MCF 10A (cell line): ENCODE results near the gene EIF3J. TPM values are rescaled to one million over a fixed set of nuclear protein-coding genes. Genes with fewer than 3 reads are reported as not detected.

Source experiments
- BruUV-seq: library from RNA; stranded (reverse); fragments of 400-500 nt; replicated peaks from 2 replicates; lab custom pipeline; 2021; lab: Mats Ljungman, UMichigan
- CTCF ChIA-PET: fragments of 300-600 bp; sonication (Branson Sonifier 250); formaldehyde crosslinking; extraction: SDS; loops from one replicate; lab custom pipeline; 2021; ENCODE audit warnings: antibody characterized with exemption, inconsistent platforms; lab: Yijun Ruan, JAX
- POLR2A ChIA-PET: fragments of 300-600, 350-650 bp; sonication (Branson Sonifier 250); formaldehyde crosslinking; extraction: SDS; loops from one replicate; lab custom pipeline; 2020; ENCODE audit warnings: antibody characterized with exemption, inconsistent platforms; lab: Yijun Ruan, JAX
- DNase-seq: peaks from one replicate; pipeline ENCODE4 v3.0.0-alpha.2; 2018; ENCODE audit not compliant: unreplicated experiment
- H3K27ac Mint-ChIP-seq: one replicate; pipeline ENCODE4 v1.8.0; 2022; ENCODE audit warnings: mild to moderate bottlenecking, low read depth, mixed read lengths; ENCODE audit not compliant: unreplicated experiment
- H3K27me3 Mint-ChIP-seq: one replicate; pipeline ENCODE4 v1.8.0; 2022; ENCODE audit warnings: mixed read lengths; ENCODE audit not compliant: insufficient read depth, unreplicated experiment
- H3K36me3 Mint-ChIP-seq: one replicate; pipeline ENCODE4 v1.8.0; 2022; ENCODE audit warnings: mild to moderate bottlenecking, moderate library complexity, mixed read lengths; ENCODE audit not compliant: insufficient read depth, unreplicated experiment
- H3K4me1 Mint-ChIP-seq: one replicate; pipeline ENCODE4 v1.8.0; 2022; ENCODE audit warnings: mixed read lengths; ENCODE audit not compliant: insufficient read depth, unreplicated experiment
- H3K4me3 Mint-ChIP-seq: one replicate; pipeline ENCODE4 v1.8.0; 2022; ENCODE audit warnings: mild to moderate bottlenecking, moderate library complexity, mixed read lengths; ENCODE audit not compliant: unreplicated experiment
- H3K9me3 Mint-ChIP-seq: one replicate; pipeline ENCODE4 v1.8.0; 2022; ENCODE audit warnings: mixed read lengths; ENCODE audit not compliant: unreplicated experiment
- CTCF ChIP-seq: fragments of 200-600 bp; IDR thresholded peaks from one replicate; pipeline ENCODE4 v1.8.0; 2022; ENCODE audit warnings: antibody characterized with exemption, mild to moderate bottlenecking; ENCODE audit not compliant: unreplicated experiment
- intact Hi-C: fragments of 100-400 bp; cut with micrococcal nuclease; formaldehyde crosslinking; loops from 2 replicates; pipeline ENCODE4 v1.14.1; 2022
- total RNA-seq: library from RNA; stranded (reverse); gene quantifications from 2 replicates; pipeline ENCODE4 v1.2.3, GENCODE V29; 2022

The EIF3J gene
- total RNA-seq, 1 experiment from 2014 or later = 213 TPM

DNA sequence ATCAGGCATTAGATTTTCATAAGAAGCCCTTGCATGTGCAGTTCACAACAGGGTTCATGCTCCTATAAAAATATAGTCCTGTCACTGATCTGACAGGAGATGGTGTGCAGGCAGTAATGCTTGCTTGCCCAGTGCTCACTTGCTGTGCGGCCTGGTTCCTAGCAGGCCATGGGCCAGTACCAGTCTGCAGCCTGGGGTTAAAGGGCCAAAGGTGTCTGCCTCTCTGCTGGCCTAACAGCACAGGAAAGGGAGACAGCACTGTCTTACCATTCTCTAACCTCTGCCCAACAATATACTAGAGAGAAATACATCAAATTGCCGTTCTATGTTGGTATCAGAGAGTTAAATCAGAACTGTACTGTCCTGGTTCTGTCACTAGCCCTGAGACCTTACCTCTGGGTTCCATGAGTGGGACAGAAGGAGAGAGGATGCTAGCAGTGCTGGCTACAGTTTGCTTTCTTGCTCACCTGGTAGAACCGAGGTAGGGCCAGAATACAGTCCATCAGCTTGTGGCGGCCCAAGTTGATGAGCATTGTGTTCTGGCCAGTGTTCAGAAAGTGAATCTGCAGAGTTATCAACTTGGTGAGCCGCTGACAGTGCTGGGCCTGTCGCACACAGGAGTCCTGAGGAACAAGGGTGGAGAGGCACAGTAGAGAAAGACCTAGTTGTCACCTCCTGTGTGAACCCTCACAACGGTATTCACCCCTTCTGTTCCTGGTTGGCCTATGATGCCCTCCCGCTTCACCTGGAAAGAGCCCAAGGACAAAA, 28.6 kb downstream of the EIF3J start:
- Mint-ChIP-seq H3K4me1 (no peaks in the 10 kb centered on the region), H3K9me3 (no peaks in the 10 kb centered on the region), H3K27me3 (no peaks in the 10 kb centered on the region), H3K36me3 (peaks cover 90% of the 10 kb centered on the region), H3K4me3 (no peak overlapping the region), H3K27ac (no peak overlapping the region)
- intact Hi-C loops = no loop called here
- no peak for DNase-seq
- POLR2A ChIA-PET = no interaction called here
- no peak for TF ChIP-seq CTCF
- CTCF ChIA-PET = no interaction called here
- BruUV-seq = no TSS peak

DNA sequence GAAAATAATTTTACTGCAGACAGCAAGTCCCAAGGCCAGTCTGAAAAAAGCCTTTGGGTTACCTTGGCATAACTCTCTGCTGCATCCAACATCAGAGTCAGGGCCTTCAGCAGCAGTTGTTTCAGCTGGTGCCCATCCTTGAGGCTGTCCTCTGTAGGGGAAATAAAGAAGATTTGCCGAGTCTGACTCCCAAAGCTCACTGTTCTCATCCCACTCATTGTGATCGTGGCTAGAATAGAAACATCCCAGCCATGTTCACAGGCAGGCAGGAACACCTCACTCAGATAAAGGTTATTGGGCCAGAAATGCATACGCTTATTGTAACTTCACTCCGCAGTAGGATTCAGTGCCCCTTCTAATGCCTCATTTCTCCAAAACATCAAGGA, 29.2 kb downstream of the EIF3J start:
- peaks cover 87% of the 10 kb centered on the region for H3K36me3 Mint-ChIP-seq
- intact Hi-C loops = no loop called here
- no peak overlapping the region for H3K27ac Mint-ChIP-seq
- no TSS peak for BruUV-seq
- H3K4me3 Mint-ChIP-seq = no peak overlapping the region
- CTCF ChIA-PET = interaction anchor here (0.5 to 0.8 kb wide), 2 partner anchors 9 to 172 kb away, joined by 3 read pairs; no protein-coding TSS in a partner anchor
- POLR2A ChIA-PET = no interaction called here
- H3K4me1 Mint-ChIP-seq = no peaks in the 10 kb centered on the region
- H3K27me3 Mint-ChIP-seq = no peaks in the 10 kb centered on the region
- no peaks in the 10 kb centered on the region for H3K9me3 Mint-ChIP-seq
- no peak for TF ChIP-seq CTCF
- no peak for DNase-seq

DNA sequence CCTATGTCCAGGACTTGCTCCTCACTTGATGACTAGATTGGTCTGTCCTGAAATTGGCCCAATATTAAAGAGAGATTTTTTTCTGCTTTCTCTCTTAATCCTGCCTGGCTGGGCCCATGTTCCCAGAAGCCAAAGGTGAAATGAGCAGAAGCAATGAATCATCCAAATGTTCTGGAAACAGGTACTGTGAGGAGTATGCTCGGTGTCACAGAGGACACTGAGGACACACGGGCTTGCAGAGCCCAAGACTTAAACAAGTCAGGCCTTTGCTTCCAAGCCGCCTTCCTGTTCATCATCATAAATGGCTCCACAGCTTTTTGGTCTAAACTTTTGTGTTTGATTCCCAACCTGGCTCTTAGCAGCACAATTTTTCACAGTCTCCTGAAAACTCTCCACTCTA, 31.4 kb downstream of the EIF3J start:
- no peak for DNase-seq
- H3K27ac Mint-ChIP-seq = no peak overlapping the region
- H3K4me3 Mint-ChIP-seq = no peak overlapping the region
- intact Hi-C loops = no loop called here
- no peaks in the 10 kb centered on the region for H3K9me3 Mint-ChIP-seq
- no peak for TF ChIP-seq CTCF
- no peaks in the 10 kb centered on the region for H3K27me3 Mint-ChIP-seq
- BruUV-seq = no TSS peak
- no peaks in the 10 kb centered on the region for H3K4me1 Mint-ChIP-seq
- POLR2A ChIA-PET = interaction anchor here (0.7 kb wide), 1 partner anchor 9 kb away, joined by 5 read pairs; no protein-coding TSS in a partner anchor
- H3K36me3 Mint-ChIP-seq = peaks cover 87% of the 10 kb centered on the region
- CTCF ChIA-PET = interaction anchor here (0.6 to 4.9 kb wide), 3 partner anchors 10 to 30 kb away, joined by 3 to 35 read pairs (median 10); no protein-coding TSS in a partner anchor

DNA sequence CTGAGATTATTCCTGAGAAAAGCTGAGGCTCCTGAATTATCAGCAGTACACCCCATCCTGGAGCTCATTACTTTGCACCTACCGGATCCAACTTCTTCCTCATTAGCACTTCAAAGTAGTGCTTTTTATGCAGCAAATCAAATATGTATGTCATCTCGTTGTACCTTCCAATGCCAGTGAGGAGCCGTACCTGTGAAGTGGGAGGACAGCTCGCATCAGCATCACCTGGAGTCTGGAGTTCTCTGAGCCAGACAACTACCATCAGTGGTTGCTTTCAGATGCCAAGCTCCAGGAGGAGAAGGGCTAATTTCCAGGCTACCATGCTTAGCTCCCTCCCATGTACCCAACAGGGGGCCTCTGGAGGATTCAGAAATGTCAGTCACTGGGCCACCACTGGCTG, 32.4 kb downstream of the EIF3J start:
- Mint-ChIP-seq H3K36me3 (peaks cover 88% of the 10 kb centered on the region), H3K4me3 (no peak overlapping the region), H3K27ac (no peak overlapping the region), H3K27me3 (no peaks in the 10 kb centered on the region), H3K9me3 (no peaks in the 10 kb centered on the region), H3K4me1 (no peaks in the 10 kb centered on the region)
- TF ChIP-seq CTCF = no peak
- intact Hi-C loops = no loop called here
- BruUV-seq = no TSS peak
- CTCF ChIA-PET = interaction anchor here (0.6 to 4.9 kb wide), 3 partner anchors 9 to 34 kb away, joined by 3 to 35 read pairs (median 10); no protein-coding TSS in a partner anchor
- POLR2A ChIA-PET = interaction anchor here (0.9 kb wide), 1 partner anchor 10 kb away, joined by 3 read pairs; no protein-coding TSS in a partner anchor
- DNase-seq = no peak
